Tongue (tissue), 2 donors: Measurements from ENCODE around the gene MORN3. TPM values are rescaled to one million over a fixed set of nuclear protein-coding genes. Genes with fewer than 3 reads are reported as not detected.
"Not testable (repeated sequence)": the region's sequence is repeated elsewhere in the genome, so short reads cannot be mapped to it uniquely, and the experiment has no call there.

ENCODE experiments used
- DNase-seq: peaks from one replicate; pipeline ENCODE4 v3.0.0-alpha.2; 2015
- total RNA-seq: library from RNA; depleted of rRNA; stranded (reverse); fragments of >200 nt; gene quantifications from one replicate; pipeline ENCODE4 v1.2.3, GENCODE V29; 2014

Gene MORN3
- total RNA-seq, 1 donor from 2014 or later, result 0.41 TPM

DNA sequence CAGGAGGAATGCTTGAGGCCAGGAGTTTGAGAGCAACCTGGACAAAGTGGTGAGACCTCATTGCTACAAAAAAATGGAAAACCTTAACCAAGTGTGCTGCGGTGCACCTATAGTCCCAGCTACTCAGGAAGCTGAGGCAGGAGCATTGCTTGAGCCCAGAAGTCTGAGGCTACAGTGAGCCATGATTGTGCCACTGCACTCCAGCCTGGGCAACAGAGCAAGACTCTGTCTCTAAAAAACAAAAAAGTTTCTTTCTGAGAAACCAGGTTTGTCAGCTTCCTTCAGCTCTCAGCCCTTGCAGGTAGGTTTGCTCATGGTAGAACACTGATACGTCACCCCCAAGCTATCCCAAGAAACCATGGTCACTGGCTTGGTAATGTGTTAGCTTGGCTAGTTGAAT lies 20.0 kb upstream of the MORN3 start:
- DNase-seq, result no peak

DNA sequence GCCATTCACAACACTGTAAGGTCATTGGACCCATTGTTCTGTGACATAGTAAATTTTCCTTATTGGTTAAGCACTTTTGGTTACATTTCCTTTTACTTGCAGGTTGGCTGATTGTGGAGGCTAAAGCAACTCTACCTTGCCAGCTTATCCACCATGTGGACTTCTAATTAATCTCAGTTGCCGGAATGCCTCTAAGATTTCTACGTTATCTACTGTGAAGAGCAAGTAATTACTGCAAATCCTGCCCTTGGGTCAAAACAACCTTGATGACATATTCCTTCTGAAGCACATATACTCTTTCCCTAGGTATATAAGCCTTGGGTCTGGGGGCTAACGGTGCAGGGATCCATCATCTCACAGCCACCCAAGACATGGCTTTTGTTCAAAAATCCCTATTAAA lies 19.5 kb upstream of the MORN3 start:
- no peak for DNase-seq

DNA sequence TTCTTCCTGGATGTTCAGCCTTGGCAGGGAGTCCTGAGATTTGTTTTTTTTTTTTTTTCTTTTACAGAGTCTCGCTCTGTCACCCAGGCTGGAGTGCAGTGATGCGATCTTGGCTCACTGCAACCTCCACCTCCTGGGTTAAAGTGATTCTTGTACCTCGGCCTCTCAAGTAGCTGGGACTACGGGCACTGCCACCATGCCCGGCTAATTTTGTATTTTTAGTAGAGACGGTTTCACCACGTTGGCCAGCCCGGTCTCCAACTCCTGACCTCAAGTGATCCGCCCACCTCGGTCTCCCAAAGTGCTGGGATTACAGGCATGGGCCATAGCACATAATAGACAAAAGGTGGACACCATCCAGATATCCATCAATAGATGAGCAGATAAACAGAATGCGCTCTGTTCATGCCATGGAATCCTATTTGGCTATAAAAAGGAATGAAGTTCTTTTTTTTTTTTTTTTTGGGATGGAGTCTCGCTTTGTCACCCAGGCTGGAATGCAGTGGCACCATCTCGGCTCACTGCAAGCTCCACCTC lies 10.3 kb upstream of the MORN3 start:
- DNase-seq, result not testable (repeated sequence)

DNA sequence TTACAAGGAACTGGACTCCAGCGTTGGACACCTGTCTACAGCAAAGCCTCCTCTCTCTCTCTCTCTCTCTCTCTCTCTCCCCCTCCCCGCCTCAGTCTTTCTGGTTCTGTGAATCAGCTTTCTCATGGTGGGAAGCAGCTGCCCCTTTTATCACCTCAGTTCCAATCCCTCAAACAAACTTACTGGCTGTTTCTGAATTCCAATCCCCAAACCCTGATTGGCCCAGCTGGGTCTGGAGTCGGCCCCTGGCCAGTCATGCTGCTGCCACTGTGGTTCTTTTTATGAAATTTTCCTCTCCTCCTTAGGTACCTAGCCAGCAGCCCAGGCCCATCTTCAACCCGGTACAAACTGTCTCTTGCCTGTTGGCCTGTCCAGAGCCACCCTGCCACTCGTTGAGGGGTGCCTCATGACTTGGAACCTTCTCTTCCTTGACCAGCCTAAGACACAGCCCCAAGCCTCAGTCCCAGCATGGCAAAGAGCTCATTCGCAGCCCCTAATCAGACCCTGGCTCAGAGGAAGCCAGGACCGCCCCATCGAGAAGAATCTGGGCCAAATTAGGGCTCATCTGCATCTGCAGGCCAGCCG lies 9.4 kb upstream of the MORN3 start:
- DNase-seq, result peak; percentile 63

DNA sequence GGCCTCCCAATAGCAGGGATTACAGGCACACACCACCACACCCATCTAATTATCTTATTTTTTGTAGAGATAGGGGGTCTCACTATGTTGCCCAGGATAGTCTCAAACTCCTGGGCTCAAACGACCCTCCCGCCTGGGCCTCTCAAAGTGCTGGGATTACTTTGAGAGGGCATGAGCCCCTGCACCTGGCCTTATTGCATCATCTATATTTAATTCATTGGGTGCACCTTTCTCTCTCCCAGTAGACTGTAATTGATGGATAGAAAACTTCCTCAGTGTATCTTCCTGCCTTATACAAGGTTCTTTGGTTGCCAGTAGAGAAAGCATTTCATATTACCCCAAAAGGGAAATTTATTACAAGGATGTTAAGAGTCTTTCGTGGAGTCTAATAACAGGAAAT lies 8.9 kb upstream of the MORN3 start:
- DNase-seq, result no peak

DNA sequence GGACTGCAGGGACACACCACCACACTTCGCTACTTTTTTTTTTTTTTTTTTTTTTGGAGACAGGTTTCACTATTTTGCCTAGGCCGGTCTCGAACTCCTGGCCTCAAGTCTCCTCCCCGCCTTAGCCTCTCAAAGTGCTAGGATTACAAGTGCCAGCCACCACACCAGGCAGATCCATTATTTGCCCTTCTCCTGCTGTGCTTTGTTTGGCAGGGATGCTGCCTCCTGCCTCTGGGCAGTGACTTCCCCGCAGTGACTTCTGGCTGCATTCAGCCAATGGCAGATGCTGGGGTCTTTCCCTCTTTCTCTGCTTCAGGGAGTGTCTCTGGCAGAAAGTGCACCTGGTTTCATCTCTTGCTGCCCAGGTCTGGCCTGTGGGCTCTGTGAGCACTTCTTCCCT lies 6.7 kb upstream of the MORN3 start:
- no peak for DNase-seq

DNA sequence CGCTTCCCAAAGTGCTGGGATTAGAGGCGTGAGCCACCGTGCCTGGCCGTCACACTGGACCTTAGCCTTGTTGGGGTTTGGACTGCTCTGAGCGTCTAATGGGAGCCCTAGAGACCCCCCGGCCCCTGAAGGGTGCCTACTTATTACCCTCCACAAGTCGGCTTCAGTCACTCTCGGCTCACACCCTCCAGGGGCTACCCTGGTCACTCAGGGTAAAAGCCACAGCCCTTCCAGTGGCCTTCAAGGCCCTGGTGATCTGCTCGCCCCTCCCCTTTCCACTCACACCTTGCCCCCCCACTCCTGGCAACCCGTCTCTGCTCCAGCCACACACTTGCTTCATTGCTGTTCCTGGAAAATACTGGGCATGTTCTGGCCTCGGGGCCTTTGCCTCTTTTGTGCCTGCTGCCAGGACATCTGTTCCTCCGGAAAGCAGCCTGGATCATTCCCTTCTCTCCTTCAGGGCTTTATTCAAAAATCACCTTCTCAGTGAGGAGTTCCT lies 3.6 kb upstream of the MORN3 start:
- DNase-seq, result peak; percentile 75

DNA sequence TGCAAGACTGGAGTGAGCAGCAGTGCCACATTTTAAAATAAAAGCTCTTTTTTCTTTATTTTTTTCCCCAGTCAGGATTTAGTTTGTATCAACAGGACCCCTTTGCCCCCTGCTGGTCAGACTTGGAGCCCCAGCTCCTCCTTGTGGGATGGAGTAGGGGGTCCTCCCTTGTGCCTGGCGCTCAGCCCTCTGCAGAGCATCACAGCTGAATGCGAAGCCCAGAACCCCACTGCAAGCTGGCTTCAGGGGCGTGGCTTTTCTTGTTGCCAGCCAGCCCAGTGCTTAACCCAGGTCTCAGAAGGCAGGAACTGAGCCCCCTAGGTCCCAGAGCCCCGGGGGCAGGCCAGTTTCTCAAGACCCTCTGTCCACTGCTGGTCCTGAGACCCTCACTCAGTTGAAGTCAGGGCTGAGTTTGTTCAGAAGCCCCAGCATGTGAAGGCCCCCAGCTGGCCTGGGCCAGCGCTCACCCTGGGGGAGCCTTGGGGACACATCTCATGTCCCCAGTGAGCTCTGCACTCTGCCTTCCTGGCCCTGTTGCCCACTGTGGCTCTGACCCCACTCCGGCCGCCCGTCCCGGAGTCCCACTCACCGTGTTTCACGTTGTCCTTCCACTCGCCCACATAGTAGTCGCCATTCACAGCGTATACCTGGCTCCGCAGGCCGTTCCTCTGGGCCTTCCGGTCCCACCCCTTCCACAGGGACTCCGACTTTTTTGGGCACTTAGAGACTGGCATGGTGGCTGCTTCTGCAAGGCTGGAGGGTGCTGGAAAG lies 519 bp downstream of the MORN3 start:
- peak; percentile 79 for DNase-seq

DNA sequence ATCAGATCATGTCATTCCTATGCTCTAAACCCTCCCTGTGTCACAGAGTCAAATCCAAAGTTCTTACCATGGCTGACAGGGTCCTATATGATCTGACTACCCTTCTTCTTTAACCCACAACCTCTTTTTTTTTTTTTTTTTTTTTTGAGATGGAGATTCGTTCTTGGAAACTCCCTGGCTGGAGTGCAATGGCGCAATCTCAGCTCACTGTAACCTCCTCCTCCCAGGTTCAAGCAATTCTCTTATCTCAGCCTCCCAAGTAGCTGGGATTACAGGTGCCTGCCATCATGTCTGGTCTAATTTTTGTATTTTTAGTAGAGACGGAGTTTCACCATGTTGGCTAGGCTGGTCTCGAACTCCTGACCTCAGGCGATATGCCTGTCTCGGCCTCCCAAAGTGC lies 2.6 kb downstream of the MORN3 start:
- DNase-seq, result not testable (repeated sequence)

DNA sequence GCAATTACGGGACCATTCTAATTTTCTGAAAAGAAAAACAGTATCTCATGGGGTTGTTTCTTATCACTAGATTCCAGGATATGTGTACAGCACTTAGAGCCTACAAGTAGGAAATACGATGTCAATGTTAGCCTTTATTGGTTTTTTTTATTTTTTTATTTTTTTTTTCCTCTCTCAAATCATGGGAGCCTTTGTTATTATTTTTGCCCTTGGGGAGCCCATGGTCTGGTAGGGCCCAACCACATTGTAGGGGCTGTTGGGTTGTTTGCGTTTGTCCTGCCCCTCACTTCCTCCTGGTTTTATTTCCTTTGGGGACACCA lies 5.9 kb downstream of the MORN3 start:
- DNase-seq, result no peak

DNA sequence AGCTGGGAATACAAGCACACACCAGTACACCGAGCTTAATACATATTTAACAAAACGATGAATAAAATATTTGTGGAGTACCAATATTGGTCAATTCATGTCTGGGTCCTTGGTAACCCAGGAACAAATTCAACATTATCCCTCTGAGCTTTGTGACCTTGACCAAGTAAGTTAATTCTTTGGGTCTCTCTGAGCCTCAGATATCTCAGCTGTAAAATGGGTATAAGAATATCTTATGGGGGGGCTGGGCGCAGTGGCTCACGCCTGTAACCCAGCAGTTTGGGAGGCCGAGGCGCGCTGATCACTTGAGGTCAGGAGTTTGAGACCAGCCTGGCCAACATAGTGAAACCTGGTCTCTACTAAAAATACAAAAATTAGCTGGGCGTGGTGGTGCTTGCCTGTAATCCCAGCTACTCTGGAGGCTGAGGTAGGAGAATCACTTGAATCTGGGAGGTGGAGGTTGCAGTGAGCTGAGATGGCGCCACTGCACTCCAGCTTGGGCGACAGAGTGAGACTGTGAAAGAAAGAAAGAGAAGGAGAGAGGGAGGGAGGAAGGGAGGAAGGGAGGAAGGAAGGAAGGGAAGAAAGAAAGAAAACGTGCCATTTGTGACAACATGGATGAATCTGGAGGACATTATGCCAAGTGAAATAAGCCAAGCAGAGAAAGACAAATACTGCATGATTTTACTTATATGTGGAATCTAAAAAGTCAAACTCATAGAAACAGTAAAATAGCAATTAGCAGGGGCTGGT lies 7.9 kb downstream of the MORN3 start:
- not testable (repeated sequence) for DNase-seq

DNA sequence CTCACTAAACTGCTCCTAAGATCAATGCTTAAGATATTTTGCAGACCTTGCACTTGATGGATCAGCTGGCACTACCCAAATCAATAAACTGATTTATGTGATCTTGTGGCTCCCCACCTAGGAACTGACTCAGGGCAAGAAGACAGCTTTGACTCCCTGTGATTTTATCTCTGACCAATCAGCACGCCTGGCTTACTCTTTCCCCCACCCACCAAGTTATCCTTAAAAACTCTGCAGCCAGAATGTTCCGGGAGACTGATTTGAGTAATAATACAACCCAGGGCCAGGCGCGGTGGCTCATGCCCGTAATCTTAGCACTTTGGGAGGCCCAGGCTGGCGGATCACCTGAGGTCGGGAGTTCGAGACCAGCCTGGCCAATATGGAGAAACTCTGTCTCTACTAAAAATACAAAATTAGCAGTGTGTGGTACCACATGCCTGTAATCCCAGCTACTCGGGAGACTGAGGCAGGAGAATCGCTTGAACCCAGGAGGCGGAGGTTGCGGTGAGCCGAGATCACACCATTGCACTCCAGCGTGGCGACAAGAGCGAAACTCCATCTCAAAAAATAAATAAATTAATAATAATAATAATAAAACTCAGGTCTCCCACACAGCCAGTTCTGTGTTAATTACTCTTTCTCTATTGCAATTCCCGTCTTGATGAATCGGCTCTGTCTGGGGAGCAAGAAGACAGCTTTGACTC lies 12.0 kb downstream of the MORN3 start:
- no peak for DNase-seq

DNA sequence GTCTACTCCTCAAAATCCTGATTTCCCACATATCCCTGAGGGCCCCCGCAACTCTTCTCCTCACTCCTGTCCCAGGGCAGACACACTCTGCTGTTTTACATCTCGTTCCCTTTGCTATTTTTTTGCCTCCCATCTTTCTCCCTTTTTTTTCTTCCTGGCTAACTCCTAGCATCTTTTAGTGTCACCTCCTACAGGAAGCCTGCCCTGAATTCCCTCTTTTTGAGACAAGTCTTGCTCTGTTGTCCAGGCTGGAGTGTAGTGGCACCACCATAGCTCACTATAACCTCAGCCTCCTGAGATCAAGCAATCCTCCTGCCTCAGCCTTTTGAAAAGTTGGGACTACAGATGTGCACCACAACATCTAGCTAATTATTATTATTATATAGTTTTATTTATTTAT lies 13.3 kb downstream of the MORN3 start:
- no peak for DNase-seq

DNA sequence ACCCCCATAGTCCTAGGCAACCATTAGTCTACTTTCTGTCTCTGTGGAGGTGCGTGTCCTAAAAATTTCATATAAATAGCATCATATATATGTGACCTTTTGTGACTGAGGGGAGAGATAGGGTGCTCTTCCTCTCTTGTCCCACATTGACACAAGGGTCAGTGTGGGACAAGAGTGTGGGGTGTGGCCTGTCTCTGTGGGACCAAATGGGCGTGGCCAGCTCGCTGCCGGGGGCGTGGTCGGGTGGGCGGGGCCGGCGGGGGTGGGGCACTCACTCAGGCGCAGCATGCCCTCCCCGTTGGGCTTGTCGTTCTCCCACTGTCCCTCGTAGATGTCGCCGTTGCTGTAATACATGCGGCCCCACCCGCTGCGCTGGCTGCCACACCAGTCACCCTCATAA lies 15.5 kb downstream of the MORN3 start:
- no peak for DNase-seq

DNA sequence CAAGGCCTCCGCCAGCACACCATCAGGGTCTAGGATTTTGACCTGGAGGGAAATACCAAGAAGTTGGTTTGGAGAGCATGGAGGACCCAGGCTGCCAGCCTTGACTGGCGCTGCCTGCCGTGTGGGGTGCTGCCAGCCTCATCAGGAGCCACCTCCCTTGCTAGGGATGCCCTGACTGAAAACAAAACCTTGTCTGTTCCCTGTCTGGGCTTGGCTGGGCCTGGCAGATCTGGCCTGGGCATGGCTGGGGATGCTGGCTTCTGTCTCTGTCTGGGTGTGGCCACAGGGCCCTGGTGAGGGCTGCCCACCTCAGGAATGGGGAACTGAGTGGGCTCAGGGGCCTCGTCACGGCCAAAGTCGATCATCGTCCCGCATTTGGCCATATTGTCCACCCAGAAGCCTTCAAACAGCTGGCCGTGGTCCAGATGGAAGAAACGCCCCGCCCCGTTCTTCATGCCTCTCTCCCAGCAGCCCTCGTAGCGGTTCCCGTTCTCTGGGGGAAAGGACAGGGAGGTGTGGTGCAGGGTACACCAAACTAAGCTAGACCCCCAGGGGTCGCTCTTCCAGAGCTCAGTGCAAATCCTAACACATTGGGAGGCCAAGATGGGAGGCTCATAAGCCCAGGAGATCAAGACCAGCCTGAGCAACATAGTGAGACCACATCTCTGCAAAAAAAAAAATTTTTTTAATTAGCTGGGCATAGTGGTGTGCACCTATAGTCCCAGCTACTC lies 16.5 kb downstream of the MORN3 start:
- no peak for DNase-seq

DNA sequence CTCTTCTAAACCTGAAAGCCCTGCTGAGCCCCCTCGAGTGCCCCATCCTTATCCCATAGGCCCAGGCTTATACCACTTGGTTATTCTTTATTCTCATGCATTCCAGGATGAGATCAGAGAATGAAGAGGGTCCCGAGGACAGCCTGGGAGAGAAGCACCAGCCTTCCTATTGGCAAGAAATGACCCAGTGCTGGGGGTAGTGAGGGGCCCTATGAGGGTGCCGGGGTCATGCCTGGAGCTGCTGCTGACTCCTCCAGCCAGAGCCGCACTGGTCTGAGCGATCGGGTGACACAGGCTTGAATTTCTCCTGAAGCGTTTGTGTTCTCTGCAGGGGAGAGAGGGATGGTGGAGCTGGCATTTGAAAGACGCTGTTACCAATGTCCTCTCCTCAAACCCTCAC lies 18.1 kb downstream of the MORN3 start:
- peak; percentile 33 for DNase-seq

DNA sequence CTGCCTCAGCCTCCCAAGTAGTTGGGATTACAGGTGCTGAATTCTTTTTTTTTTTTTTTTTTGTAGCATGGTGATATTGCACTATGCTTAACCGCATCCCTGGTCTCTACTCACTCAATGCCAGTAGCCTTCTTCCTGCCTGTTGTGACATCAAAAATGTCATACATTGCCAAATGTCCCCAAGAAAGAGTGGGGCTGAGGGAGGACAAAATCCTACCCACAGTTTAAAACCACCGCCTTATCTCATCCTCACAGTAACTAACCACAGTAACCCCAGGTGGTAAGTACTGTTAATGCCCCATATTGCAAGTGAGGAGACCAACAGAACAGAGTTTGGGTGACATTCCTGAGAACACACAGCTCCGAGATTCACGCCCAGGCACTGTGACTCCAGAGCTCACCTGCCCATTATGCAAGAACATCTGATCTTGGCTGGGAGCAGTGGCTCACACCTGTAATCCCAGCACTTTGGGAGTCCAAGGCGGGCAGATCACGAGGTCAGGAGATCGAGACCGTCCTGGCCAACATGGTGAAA lies 19.6 kb downstream of the MORN3 start:
- no peak for DNase-seq

DNA sequence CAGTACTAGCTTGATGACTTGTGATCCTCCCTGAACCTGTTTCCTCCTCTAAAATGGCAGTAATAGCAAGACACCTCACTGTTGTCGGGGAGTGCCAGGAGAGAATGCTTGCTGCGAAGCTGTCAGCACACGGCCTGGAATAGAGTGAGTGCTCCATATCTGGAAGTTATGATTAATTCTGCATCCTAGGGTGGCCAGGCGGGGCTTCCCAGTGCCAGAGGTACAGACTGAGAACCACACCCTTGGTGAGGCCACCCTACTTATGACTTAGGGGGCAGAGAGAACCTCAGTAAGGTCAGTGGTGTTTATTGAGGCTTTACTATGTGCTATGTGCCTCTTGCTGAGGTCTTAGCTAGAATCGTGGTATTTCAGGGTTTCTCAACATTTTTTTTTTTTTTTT lies 20.1 kb downstream of the MORN3 start:
- no peak for DNase-seq

DNA sequence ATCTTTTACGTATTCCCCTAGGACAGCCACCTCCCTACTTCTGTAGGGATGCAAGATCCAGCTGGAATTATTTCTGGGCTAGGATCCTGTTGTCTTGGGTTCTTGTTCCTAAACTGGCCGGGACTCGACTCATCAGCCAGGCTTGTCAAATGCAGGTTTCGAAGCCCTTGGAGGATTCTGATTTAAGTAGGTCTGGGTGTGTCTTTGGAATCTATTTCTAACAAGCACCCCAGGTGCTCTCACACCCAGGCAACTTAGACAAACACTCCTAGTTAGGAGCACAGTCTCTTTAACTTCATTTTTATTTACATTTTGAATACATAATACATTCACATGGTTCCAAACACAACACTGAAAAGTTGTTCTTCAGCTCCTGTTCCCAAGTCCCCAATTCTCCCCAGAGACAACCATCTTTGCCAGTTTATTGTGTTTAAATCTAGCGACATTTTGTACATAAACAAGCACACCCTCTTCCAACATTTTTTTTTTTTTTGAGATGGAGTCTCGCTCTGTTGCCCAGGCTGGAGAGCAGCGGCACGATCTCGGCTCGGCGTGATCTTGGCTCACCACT lies 20.9 kb downstream of the MORN3 start:
- no peak for DNase-seq

DNA sequence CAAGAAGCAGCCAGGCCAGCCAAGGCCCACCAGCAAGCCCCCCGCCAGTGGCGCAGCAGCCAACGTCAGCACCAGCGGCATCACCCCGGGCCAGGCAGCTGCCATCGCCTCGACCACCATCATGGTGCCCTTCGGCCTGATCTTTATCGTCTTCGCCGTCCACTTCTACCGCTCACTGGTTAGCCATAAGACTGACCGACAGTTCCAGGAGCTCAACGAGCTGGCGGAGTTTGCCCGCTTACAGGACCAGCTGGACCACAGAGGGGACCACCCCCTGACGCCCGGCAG lies 28.2 kb downstream of the MORN3 start:
- no peak for DNase-seq
